Measurements from ENCODE around the gene PEMT. TPM values are rescaled to one million over a fixed set of nuclear protein-coding genes. Genes with fewer than 3 reads are reported as not detected.

PEMT gene
- total and polyA plus RNA-seq, 2 experiments from 2014 or later, result 54.8 to 55.2 TPM

DNA sequence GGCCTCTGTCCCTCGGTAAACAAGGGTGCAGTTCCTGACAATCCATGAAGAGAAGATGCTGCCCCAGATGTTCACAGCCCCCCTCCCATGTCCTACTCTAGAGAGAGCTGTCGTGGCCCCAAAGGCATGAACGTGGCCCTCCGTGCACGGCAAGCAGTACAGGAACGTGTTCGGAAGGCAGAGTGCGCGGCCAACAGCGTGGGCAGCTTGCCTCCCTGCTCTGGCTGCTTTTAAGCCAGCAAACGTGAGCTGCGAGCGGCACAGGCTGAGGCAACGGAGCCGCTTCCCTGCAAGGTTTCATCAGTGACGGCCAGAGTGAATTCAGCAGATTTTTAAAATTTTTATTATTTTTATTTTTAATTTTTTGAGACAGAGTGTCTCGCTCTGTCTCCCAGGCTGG, 37.2 kb downstream of the PEMT start:
- no peaks in the 10 kb centered on the region for H3K9me3 Mint-ChIP-seq
- H3K4me3 Mint-ChIP-seq, result no peak overlapping the region
- peak overlapping the region; percentile 82 for H3K27ac Mint-ChIP-seq
- H3K27me3 ChIP-seq (ENCODE audit: insufficient read depth), result no peaks in the 10 kb centered on the region
- H3K9me2 ChIP-seq (ENCODE audit: insufficient read depth), result no peaks in the 10 kb centered on the region
- no peaks in the 10 kb centered on the region for H3K36me3 ChIP-seq (ENCODE audit: insufficient read depth)
- H3K4me1 Mint-ChIP-seq, result peaks cover 4% of the 10 kb centered on the region; the same call in 1 of the 3 replicates
- no peak for TF ChIP-seq CREB1 (CRISPR knock-in tag; IDR thresholded peaks at IDR 0.05; ENCODE audit: low read depth)
- TF ChIP-seq, protein P1, sequence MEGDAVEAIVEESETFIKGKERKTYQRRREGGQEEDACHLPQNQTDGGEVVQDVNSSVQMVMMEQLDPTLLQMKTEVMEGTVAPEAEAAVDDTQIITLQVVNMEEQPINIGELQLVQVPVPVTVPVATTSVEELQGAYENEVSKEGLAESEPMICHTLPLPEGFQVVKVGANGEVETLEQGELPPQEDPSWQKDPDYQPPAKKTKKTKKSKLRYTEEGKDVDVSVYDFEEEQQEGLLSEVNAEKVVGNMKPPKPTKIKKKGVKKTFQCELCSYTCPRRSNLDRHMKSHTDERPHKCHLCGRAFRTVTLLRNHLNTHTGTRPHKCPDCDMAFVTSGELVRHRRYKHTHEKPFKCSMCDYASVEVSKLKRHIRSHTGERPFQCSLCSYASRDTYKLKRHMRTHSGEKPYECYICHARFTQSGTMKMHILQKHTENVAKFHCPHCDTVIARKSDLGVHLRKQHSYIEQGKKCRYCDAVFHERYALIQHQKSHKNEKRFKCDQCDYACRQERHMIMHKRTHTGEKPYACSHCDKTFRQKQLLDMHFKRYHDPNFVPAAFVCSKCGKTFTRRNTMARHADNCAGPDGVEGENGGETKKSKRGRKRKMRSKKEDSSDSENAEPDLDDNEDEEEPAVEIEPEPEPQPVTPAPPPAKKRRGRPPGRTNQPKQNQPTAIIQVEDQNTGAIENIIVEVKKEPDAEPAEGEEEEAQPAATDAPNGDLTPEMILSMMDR (conservative IDR thresholded peaks at IDR 0.05; ENCODE audit: low read depth in 2 of 2), result no peak
- no peak for TF ChIP-seq ZNF331 (CRISPR knock-in tag; IDR thresholded peaks at IDR 0.05; ENCODE audit: low read depth)
- no peak for TF ChIP-seq STAT1 (IDR thresholded peaks at IDR 0.05; ENCODE audit: unreplicated experiment)
- TF ChIP-seq ZNF114 (CRISPR knock-in tag; IDR thresholded peaks at IDR 0.05), result no peak
- TF ChIP-seq EZH2phosphoT487 (IDR thresholded peaks at IDR 0.05; ENCODE audit: unreplicated experiment), result no peak
- TF ChIP-seq, protein P2, sequence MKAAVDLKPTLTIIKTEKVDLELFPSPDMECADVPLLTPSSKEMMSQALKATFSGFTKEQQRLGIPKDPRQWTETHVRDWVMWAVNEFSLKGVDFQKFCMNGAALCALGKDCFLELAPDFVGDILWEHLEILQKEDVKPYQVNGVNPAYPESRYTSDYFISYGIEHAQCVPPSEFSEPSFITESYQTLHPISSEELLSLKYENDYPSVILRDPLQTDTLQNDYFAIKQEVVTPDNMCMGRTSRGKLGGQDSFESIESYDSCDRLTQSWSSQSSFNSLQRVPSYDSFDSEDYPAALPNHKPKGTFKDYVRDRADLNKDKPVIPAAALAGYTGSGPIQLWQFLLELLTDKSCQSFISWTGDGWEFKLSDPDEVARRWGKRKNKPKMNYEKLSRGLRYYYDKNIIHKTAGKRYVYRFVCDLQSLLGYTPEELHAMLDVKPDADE (IDR thresholded peaks at IDR 0.05), result no peak
- no peak for TF ChIP-seq POLR2AphosphoS5 (IDR thresholded peaks at IDR 0.05; ENCODE audit: low read depth)
- TF ChIP-seq EZH2 (IDR thresholded peaks at IDR 0.05; ENCODE audit: low read depth, unreplicated experiment), result no peak
- TF ChIP-seq, protein P3, sequence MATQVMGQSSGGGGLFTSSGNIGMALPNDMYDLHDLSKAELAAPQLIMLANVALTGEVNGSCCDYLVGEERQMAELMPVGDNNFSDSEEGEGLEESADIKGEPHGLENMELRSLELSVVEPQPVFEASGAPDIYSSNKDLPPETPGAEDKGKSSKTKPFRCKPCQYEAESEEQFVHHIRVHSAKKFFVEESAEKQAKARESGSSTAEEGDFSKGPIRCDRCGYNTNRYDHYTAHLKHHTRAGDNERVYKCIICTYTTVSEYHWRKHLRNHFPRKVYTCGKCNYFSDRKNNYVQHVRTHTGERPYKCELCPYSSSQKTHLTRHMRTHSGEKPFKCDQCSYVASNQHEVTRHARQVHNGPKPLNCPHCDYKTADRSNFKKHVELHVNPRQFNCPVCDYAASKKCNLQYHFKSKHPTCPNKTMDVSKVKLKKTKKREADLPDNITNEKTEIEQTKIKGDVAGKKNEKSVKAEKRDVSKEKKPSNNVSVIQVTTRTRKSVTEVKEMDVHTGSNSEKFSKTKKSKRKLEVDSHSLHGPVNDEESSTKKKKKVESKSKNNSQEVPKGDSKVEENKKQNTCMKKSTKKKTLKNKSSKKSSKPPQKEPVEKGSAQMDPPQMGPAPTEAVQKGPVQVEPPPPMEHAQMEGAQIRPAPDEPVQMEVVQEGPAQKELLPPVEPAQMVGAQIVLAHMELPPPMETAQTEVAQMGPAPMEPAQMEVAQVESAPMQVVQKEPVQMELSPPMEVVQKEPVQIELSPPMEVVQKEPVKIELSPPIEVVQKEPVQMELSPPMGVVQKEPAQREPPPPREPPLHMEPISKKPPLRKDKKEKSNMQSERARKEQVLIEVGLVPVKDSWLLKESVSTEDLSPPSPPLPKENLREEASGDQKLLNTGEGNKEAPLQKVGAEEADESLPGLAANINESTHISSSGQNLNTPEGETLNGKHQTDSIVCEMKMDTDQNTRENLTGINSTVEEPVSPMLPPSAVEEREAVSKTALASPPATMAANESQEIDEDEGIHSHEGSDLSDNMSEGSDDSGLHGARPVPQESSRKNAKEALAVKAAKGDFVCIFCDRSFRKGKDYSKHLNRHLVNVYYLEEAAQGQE (IDR thresholded peaks at IDR 0.05; ENCODE audit: unreplicated experiment), result no peak
- no peak for TF ChIP-seq JUNB (IDR thresholded peaks at IDR 0.05; ENCODE audit: unreplicated experiment)
- no peak for TF ChIP-seq NANOG (IDR thresholded peaks at IDR 0.05; ENCODE audit: borderline replicate concordance)
- H3K27me3 Mint-ChIP-seq (ENCODE audit: insufficient read depth, low read depth, poor library complexity), result peaks cover 9% of the 10 kb centered on the region
- no peak overlapping the region for H3K4me3 ChIP-seq
- no peaks in the 10 kb centered on the region for H3K4me1 ChIP-seq (ENCODE audit: insufficient read depth)
- ATAC-seq, result no peak
- no peaks in the 10 kb centered on the region for H3K36me3 Mint-ChIP-seq (ENCODE audit: low read depth)
- no peak overlapping the region for H2AFZ ChIP-seq
- DNase-seq (ENCODE audit: low spot score), result no peak
- H3K79me2 ChIP-seq (replicated peaks; ENCODE audit: insufficient read depth), result no peaks in the 10 kb centered on the region
- H4K20me1 ChIP-seq (replicated peaks; ENCODE audit: insufficient read depth), result no peaks in the 10 kb centered on the region; the same call in 1 of the 2 replicates
- no peak overlapping the region for H3K27ac ChIP-seq (ENCODE audit: low read depth)
- no peak overlapping the region for H3K4me2 ChIP-seq
- no peaks in the 10 kb centered on the region for H3F3A ChIP-seq (replicated peaks; ENCODE audit: low read depth)
